ENCODE measurements around the gene ARHGAP27.

ARHGAP27 gene

DNA sequence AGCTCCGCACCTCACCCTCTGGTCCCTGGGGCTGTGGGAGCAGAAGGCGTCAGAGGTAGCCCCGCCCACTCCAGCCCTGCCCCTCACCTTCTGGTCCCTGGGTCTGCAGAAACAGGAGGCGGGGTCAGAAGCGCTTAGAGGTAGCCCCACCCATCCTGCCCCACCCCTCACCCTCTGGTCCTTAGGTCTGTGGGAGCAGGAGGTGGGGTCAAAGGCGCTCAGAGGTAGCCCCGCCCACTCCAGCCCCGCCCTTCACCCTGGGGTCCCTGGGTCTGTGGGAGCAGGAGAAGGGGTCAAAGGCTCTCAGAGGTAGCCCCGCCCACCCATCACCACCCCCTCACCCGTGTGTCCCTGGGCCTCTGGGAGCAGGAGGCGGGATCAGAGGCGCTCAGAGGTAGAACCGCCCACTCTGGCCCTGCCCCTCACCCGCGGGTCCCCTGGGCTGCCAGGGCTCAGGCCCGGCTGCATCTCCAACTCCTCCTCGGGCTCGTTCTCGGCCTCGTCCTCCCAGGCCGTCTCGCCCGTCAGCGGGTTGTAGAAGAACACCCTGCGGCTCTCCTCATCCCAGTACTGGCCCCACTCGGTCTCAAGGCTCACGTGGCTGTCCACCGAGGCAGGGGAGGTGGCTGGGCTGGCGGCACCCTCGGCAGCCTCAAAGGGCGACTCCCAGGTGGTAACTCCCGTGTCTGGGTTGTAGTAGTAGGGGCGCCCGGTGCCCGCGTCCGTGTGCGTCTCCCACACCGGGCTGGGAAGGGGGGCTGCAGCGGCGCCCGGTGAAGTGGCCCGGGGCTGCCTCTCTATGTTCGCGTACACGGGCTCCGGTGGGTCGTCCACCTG is 27.2 kb downstream of the ARHGAP27 start:
- DNase-seq, result peak in 1 of 2 experiments; percentile 64

DNA sequence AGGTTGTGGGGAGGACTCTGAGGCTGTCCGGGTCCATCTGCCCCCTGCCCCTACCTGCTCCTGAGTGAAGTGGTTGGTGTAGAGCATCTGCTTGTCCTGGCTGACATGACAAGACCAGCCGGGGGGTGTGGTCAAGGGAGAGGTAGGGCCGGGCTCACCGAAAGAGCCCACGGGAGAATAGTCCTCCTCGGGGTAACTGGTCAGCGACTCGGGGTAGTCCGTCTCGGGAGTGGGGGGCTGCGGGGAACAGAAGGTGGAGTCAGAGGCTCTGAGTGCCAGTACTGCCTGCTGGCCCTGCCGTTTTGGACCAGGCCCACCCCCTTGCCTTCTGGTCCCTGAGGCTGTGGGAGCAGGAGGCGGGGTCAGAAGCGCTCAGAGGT is 27.8 kb downstream of the ARHGAP27 start:
- no peak for DNase-seq

DNA sequence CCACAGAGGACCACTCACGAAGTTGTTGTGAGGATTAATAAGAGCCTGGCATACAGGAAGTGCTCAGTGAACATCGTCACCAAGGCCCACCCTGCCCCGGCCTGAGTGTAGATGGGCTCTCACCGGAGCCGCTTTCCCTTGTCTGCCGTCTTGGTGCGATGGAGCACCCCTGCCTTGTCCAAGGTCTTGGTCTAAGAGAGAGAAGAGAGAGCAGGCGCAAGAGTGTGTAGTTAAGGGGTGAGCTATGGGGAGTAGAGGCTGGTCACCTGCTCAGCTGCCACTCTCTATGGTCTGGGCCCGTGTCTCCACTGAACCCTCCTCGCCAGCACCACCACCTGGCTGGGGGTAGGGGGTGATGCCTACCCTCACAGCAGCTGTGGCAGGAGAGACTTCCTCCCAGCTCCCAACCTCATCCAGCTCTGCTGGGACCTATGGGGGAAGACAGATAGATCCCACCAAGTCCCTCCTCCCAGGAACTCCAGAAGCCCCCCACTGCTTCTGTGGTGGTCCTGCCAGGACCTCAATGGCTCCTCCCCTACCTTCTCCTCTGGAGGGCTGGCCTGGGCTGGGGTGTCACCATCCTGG is 28.7 kb downstream of the ARHGAP27 start:
- DNase-seq, result no peak

- DNase-seq, result no peak
Observed at GRCh38 chr17:45402916-45403315, 29.8 kb downstream of the ARHGAP27 start.

DNA sequence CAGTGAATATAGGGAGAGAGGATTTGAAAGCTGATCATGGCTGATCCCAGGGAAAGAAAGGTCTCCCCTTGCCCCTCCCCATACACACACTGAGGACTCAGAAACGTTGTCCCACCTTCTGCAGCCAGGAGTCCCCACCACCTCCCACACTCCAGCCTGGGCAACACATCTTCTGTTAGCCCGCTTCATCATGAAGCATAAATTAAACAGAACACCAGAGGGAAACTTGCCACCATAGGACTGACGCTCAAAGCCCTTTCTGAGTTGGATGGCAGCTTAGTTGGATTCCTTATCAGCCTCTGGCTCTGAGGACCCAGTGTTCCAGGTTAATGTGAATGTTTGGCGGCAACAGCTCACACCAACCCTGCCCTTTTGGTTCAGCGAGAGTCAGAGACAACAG is 33.9 kb downstream of the ARHGAP27 start:
- DNase-seq, result no peak

- no peak for DNase-seq
Observed at GRCh38 chr17:45397796-45398195, 34.9 kb downstream of the ARHGAP27 start.

DNA sequence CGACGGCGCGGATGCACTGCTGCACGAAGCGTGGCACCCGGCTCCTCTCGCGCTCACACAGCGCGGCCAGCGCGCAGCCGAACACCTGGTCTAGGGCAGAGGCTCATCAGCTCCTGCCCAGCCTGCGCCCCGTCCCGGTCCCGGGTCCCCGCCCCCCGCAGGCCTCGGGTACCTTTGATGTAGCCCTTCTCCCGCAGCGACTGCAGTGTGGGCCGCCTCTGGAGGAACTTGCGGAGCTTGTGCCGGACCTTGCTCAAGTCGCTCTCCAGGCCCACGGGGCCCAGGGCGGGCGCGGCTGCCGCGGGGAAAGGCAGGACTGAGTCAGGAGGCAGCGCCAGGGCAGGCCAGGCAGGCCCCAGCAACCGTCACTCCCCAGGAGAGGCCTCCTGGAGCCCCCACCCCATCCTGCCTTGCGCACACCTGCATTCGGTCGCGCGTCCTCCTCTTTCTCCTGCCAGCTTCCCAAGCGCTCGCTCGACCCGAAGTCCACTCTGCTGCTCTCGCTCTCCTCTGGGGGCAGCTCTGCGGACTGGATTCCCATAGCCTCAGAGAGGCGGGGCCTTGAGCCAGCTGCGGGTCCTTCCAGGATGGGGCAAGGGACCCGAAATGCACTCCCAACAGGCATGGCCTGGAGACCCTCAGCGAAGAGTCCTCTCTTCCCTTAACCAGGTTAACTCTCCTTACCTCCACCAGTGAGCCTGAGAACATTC is 36.0 kb downstream of the ARHGAP27 start:
- no peak for DNase-seq

DNA sequence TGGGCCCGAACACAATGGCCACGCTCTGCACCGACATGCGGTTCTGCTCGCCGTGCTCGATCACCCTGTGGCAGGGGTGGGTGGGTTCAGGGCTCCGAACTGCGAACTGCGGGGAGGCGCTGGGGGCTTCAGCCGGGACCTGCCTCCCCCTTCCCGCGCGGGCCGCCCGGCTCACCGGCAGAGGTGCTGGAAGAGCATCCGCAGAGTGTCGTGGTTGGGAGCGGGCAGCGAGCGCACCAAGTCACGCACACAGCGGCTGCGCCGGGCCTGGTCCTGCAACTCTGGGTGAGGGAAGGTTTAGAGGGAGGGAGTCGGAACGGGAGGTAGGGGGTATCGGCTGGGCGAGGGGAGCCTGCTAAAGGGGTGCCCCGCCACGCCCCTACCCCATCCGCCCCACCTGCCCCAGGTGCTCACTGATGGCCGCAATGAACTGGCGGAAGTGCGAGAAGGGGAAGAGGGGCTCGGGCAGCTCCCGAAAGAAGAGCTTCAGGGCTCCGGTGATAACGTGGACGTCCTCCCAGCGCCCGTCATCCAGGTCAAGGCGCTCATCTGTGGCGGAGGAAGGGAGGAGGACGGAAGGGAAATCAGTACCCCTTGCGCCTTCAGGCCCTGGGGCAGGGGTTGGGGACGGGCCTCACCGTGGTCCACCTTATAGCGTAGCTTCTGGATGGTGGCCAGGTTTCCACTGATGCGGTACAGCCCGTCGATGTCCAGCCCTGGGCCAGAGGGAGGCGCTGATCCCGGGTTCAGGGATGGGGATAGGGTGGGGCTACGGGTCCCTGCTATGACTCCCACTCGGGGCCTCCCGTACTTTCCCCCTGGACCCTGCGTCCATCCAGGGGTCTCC is 36.9 kb downstream of the ARHGAP27 start:
- no peak for DNase-seq

DNA sequence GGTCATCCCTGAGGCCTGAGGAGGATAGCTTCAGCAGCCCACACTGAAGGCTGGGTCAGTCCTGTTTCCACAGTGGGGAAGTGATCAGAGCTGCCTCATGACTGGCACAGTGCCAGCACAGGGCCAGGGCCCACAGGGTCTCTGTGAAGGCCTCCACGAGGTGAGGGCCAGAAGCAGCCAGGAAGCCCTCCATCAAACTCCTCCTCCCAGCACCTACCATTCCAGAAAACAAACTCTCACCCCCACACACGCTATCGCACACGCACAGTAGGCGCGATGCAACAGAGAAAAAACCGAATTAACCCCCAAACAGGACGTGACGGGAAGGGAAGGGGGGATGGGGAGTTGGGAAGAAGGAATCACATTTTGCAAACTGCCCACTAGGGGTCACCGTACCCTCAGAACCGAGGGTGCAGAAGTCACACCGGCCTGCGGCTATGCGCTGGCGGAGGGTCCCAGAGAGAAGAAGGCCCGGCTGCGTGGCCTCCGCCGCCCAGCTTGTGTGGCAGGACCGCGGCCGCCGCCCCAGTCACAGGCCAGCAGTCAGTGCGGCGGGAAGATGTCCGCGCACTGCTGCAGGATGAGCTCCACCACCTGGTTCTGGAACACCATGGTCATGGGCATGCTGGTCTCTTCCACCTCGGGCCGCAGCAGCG is 37.6 kb downstream of the ARHGAP27 start:
- DNase-seq, result peak; percentile 45 to 90

GRCh38 chr17:45394564-45394912 is 38.1 kb downstream of the ARHGAP27 start:
- no peak for DNase-seq

DNA sequence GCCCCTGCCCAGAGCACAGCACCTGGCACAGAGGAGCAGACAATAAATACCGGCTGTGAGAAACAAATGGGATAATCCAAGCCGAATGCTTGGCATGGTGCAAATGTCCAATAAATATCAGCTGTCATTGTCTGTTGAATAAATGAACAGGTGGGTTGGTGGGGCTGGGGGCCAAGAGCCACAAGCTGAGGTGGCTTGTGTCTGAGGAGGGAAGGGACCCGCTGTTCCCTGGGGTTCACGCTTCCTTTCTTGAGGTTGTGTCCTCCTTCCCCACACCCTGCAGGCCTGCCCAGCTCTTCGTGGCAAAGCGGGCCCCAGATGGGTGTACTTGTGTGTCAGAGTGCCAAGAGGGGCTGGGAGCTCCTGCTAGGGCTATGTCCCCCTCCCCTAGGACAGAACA is 38.6 kb downstream of the ARHGAP27 start:
- no peak for DNase-seq

- DNase-seq, result no peak
Observed at GRCh38 chr17:45393411-45393810, 39.3 kb downstream of the ARHGAP27 start.

DNA sequence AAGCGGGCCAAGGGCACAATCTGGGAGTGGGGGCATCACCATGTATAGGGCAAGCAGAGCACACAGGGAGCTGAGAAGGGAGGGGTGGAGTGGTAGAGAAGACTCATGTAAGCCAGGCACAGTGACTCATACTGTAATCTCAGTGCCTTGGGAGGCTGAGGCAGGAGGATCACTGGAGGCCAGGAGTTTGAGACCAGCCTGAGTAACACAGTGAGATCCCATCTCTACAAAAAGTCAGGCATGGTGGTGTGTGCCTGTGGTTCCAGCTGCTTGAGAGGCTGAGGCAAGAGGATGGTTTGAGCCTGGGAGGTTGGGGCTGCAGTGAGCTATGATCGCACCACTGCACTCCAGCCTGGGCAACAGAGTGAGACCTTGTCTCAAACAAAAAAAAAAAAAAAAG is 40.8 kb downstream of the ARHGAP27 start:
- no peak for DNase-seq

- no peak for DNase-seq
Observed at GRCh38 chr17:45391291-45391690, 41.4 kb downstream of the ARHGAP27 start.

DNA sequence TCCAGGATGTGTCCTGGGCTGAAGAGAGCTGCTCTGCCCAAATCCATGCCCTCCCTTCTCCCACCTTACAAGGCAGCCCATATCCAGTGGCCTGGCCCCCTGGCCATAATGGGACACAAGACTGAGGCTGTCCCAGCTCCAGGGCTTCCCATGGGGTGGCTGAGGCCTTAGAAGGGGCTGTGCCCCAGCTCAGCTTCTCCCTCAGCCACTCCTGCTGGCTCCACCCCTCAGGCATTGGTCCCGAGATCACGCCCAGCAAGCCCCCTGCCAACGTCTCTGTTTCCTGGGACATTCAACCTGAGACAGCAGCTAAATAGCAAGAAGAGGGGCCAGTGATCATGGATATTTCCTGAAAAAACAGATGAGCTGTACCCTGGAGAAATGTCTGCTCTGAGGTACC is 43.3 kb downstream of the ARHGAP27 start:
- DNase-seq, result no peak

GRCh38 chr17:45388604-45389325 is 43.9 kb downstream of the ARHGAP27 start:
- no peak for DNase-seq

- no peak for DNase-seq
Observed at GRCh38 chr17:45387739-45388138, 44.9 kb downstream of the ARHGAP27 start.

- no peak for DNase-seq
Observed at GRCh38 chr17:45386178-45386577, 46.5 kb downstream of the ARHGAP27 start.

DNA sequence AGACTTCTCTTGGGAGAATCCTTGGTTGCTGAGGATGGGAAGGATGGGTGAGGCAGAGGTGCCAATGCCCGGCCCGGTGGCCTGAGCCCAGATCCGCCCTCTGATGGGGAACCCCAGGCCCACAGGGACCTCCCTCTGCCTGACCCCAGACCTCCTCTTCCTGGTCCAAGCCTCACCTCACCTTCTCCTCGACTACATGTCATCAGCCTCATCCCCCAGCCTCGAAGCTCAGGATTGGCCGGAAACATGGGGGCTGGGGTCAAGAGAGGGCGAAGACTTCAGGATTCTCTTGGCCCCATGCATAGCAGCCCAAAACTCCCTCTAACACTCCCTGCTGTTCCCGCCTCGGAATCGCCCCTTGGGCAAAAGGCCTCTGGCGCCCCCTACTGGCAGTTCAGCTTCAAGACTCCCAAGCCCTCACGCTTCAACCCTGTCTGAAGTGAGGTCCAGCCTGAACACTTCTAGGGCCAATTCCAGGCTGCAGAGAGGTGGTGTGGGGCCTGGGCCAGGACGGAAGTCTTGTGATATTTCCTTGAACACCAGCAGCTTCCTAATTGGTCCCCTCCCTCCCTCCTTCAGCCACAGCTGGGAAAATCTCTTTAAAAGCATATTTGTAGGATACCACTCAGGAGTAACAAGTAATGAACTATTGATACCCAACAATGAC is 47.2 kb downstream of the ARHGAP27 start:
- DNase-seq, result peak; percentile 72 to 92

- no peak for DNase-seq
Observed at GRCh38 chr17:45384789-45385262, 47.8 kb downstream of the ARHGAP27 start.
